Stimulated activated CD8-positive, alpha-beta memory T cell treated with anti-CD3 and anti-CD28 coated beads, Interleukin-15, amount 100 ng/mL, for 1 hour (primary cell): Measurements from ENCODE around the gene LANCL1.
"Not testable (repeated sequence)": the region's sequence is repeated elsewhere in the genome, so short reads cannot be mapped to it uniquely, and the experiment has no call there.

Source experiments
- DNase-seq: peaks from one replicate; pipeline ENCODE4 v3.0.0-alpha.2; 2020; ENCODE audit warnings: low read depth

The LANCL1 gene

GRCh38 chr2:210459407-210459806, 17.2 kb downstream of the LANCL1 start:
- no peak for DNase-seq

DNA sequence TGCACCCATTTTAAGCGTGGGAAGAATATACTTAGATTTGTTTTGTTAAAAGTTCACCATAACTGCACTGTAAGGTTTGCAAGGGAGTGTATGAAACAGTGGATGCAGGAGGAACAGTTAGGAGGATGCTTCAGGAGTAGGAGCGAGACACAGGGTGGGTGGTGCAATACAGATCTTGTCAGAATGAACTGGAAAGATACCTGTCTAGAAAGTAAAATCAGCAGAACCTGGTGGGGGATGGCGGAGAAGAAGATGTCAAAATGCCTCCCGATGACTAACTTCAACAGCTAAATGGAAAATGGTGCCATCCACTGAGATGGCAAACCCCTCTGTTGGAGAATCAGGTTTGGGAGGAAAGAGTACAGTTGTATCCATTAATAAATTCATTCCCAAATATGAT, 18.2 kb downstream of the LANCL1 start:
- no peak for DNase-seq

GRCh38 chr2:210456571-210456970, 20.0 kb downstream of the LANCL1 start:
- DNase-seq, result no peak

- no peak for DNase-seq
These were observed 22.2 kb downstream of the LANCL1 start for GRCh38 chr2:210454336-210454735.

GRCh38 chr2:210452194-210452593, 24.4 kb downstream of the LANCL1 start:
- DNase-seq, result no peak

DNA sequence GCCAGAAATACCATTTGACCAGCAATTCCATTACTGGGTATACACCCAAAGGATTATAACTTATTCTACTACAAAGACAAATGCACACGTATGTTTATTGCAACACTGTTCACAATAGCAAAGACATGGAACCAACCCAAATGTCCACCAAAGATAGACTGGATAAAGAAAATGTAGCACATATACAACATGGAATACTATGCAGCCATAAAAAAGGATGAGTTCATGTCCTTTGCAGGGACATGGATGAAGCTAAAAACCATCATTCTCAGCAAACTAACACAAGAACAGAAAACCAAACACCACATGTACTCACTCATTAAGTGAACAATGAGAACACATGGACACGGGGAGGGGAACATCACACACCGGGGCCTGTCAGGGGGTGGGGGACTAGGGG, 25.6 kb downstream of the LANCL1 start:
- not testable (repeated sequence) for DNase-seq

DNA sequence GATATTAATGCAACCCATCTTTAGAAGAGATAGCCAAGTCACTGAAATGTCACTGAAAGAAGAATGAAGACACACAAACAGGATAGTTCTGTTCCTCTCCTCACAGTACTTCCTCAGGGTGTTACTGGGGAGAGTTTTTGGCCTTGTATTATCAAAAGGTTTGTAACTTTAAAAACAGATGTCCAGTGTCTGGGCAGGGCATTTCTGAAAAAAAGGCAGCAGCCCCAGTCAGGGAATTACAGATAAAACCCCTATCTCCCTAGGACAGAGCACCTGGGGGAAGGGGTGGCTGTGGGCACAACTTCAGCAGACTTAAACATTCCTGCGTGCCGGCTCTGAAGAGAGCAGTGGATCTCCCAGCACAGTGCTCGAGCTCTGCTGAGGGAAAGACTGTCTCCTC, 30.8 kb downstream of the LANCL1 start:
- DNase-seq, result no peak

DNA sequence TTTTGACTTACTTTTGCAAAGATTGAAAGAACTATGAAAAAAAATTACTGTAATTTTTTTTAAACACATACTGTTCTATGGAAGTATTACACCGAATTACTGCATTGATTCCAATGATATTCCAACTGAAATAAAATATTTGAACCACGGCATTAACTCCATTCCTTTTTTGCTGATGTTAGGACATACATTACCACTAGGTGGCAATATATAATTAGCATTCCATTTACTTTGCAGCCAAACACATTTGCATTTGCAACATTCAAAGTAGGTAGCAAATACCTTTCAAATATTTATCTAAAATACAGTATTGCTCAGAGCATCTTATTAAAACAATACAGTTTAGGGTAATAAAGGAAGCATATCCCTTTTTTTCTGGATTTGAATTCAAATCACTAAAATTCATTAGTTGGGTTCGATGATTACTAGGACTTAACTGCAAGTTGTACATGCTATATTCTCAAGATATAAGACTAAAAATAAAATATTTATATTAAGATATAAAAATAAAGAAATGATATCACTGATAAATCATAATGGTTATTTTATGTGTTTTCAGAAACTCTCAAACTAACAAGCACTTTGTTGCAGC, 31.3 kb downstream of the LANCL1 start:
- no peak for DNase-seq

GRCh38 chr2:210443527-210443926, 33.0 kb downstream of the LANCL1 start:
- no peak for DNase-seq

- DNase-seq, result no peak
These were observed 33.7 kb downstream of the LANCL1 start for GRCh38 chr2:210442878-210443277.

GRCh38 chr2:210442457-210442856, 34.1 kb downstream of the LANCL1 start:
- DNase-seq, result no peak

DNA sequence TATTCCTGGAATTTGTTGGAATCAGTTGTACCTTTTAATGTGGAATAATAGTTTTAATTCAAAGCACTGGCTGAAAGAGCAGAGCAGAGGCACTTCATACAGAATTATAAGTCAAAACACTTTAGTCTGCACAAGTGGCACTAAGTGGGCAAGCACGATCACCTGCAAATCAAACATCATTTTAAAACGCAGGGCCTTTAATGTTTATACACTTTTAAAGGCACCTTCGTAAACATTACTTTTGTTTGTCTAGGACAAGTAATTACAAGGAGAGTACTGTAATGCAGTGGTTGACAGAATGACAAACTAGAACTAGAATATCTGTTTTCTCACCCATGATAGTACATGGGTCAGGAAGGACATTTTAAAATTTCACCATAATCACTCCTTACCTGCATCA, 36.4 kb downstream of the LANCL1 start:
- DNase-seq, result no peak

DNA sequence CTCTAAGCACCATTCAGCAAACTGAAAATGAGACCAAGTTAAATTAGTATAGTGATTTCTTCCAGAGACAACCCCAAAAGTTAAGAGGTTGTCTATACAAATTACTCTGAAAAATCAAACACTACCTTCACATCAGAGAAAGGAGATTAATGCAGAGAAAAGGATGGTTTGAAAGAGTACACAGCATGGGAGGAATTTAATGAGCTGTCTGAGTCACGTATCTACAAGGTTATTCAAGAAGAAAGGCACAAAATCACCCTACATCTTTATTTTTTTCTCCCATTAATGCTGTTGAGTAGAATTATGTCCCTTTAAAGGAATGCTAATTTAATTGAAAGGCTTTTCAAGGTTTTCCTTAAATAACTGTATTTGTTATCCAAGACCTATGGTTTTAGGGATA, 41.1 kb downstream of the LANCL1 start:
- no peak for DNase-seq

GRCh38 chr2:210432633-210433032, 43.9 kb downstream of the LANCL1 start:
- no peak for DNase-seq

- DNase-seq, result no peak
These were observed 47.0 kb downstream of the LANCL1 start for GRCh38 chr2:210429403-210430137.

DNA sequence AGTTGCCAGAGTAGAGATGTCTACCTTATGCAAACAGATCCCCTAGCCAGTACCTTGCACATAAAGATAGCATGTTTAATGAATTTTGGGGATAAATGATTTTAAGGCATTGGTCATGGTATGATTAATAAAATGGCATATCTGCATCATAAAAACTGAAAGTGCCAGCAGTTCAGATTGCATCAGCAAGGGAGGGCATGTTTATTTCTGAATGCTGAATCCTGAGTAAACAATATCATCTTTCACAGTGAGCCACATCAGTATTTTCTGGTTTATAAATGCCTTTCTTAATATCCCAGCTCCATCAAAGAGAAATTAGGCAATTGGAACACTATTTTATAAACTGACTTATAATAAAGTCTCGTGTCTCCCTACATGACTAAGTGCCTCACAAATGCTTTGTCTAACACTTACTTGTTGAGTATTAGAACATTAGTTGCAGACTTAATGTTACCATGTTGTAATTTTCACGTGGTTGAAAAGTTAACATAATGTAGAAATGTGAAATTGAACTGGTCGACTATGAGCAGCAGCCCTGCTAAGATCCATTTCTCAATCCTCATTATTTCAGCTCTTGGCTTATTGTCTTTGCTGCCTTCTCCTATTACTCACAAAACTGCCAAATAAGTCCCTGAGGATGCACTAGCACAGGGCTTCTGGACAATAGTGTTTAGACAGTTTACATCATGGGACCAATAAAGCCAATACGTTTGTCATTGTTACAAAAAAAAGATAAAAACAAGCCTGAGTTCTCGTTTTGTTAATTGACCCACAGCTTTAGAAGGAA, 48.0 kb downstream of the LANCL1 start:
- DNase-seq, result no peak

DNA sequence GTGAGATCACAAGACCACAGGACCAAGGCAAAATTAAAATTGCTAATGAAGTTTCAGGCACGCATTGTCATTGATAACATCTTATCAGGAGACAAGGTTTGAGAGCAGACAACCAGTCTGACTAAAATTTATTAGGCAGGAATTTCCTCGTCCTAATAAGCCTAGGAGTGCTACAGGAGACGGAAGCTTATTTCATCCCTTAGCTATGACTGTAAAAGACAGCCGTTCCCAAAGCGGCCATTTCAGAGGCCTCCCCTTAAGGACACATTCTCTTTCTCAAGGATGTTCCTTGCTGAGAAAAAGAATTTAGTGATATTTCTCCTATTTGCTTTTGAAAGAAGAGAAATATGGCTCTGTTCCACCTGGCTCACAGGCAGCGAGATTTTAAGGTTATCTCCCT, 49.2 kb downstream of the LANCL1 start:
- DNase-seq, result not testable (repeated sequence)

- no peak for DNase-seq
These were observed 54.2 kb downstream of the LANCL1 start for GRCh38 chr2:210422366-210422765.

DNA sequence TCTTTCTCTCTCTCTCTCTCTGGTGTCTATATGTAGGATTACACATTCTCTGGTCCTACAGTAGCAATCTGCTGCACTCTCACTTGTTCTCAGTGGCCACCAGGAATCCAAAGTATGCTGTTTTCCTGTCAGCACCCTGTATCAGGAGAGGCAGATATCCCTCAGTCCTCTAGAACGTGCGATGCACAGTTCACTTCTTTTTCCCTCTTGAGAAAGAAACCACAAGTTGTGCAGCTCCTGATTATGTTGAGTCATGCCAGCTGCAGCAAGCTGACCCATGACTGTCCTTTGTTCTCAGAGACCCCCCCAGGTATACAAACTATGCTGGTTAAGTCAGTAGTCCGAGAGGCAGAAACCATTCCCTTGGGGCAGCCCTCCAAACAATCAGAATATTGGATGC, 54.6 kb downstream of the LANCL1 start:
- DNase-seq, result no peak

DNA sequence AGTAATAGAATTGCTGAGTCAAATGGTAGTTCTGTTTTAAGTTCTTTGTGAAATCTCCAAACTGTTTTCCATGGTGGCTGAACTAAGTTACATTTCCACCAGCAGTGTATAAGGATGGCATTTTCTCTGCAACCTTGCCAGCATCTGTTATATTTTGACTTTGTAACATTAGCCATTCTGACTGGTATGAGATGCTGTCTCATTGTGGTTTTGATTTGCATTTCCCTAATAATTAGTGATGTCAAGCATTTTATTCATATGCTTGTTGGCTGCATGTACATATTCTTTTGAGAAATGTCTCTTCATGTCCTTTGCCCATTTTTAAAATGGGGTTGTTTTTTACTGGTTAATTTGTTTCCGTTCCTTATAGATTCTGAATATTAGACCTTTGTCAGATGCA, 63.9 kb downstream of the LANCL1 start:
- no peak for DNase-seq

DNA sequence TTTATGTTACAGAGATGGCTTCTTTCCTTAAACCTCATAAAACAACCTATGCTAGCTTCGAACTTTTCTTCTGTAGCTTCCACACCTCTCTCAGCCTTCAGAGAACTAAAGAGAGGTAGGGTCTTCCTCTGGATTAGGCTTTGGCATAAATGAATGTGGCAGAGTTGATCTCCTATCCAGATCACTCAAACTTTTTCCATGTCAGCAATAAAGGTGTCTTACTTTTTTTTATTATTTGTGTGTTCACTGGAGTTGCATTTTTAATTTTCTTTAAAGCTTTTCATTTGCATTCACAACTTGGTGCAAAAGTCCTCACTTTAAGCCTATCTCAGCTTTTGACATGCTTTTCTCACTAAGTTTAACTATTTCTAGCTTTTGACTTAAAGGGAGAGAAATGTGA, 66.0 kb downstream of the LANCL1 start:
- DNase-seq, result no peak

DNA sequence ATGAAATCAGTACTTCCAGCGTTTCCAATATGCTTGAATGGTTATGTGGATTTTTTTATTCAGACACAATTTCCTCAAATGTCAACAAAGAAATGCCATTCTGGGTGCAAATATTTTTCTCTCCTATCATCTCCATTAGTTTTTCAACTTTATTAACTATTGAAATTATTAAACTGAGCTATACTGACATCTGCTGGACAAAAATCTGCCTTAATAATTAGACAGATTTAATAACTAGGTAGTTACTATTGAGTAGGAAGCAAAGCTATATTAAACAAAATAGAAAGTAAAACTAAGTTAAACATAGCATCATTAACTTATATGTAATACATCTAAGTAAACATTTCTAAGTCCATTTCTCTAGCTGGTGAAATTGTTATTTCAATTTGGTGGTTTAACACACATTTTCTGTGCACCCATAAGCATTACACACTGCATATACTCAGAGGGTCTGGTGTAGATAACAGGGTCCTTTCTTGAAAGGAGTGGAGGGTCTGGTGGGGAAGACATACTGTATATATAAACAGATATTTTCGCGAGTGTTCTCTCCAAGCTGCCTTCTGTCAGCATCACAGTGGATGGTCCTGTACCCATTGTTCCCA, 77.0 kb downstream of the LANCL1 start:
- DNase-seq, result no peak

- no peak for DNase-seq
These were observed 84.1 kb downstream of the LANCL1 start for GRCh38 chr2:210392469-210392881.
